EL (cell line): ENCODE data around the gene ADAMTS12.

Experiments used
- DNase-seq: peaks from one replicate; pipeline ENCODE4 v3.0.0-alpha.2; 2016

Gene ADAMTS12

GRCh38 chr5:33800241-33800950, 91.4 kb downstream of the ADAMTS12 start:
- no peak for DNase-seq

GRCh38 chr5:33795496-33795895, 96.3 kb downstream of the ADAMTS12 start:
- DNase-seq: peak; percentile 23

- DNase-seq: peak; percentile 68
Measured at GRCh38 chr5:33794550-33795181, 97.1 kb downstream of the ADAMTS12 start.

GRCh38 chr5:33793836-33794549, 97.8 kb downstream of the ADAMTS12 start:
- peak; percentile 58 for DNase-seq

- DNase-seq: no peak
Measured at GRCh38 chr5:33793276-33793675, 98.5 kb downstream of the ADAMTS12 start.

- no peak for DNase-seq
Measured at GRCh38 chr5:33792559-33792958, 99.2 kb downstream of the ADAMTS12 start.

GRCh38 chr5:33789567-33789957, 102.2 kb downstream of the ADAMTS12 start:
- no peak for DNase-seq

- DNase-seq: peak; percentile 99
Measured at GRCh38 chr5:33788922-33789566, 102.7 kb downstream of the ADAMTS12 start.

- DNase-seq: no peak
Measured at GRCh38 chr5:33785571-33785970, 106.2 kb downstream of the ADAMTS12 start.

- peak; percentile 77 for DNase-seq
Measured at GRCh38 chr5:33781286-33781685, 110.5 kb downstream of the ADAMTS12 start.

GRCh38 chr5:33776151-33776660, 115.6 kb downstream of the ADAMTS12 start:
- DNase-seq: no peak

GRCh38 chr5:33774341-33774740, 117.4 kb downstream of the ADAMTS12 start:
- no peak for DNase-seq

- DNase-seq: peak; percentile 74
Measured at GRCh38 chr5:33772380-33772897, 119.4 kb downstream of the ADAMTS12 start.

- DNase-seq: no peak
Measured at GRCh38 chr5:33769968-33770367, 121.8 kb downstream of the ADAMTS12 start.

- DNase-seq: no peak
Measured at GRCh38 chr5:33769196-33769595, 122.6 kb downstream of the ADAMTS12 start.

- no peak for DNase-seq
Measured at GRCh38 chr5:33766023-33766422, 125.8 kb downstream of the ADAMTS12 start.

GRCh38 chr5:33764786-33765185, 127.0 kb downstream of the ADAMTS12 start:
- no peak for DNase-seq

- DNase-seq: no peak
Measured at GRCh38 chr5:33763435-33763834, 128.4 kb downstream of the ADAMTS12 start.

GRCh38 chr5:33762859-33763258, 128.9 kb downstream of the ADAMTS12 start:
- no peak for DNase-seq

- peak; percentile 64 for DNase-seq
Measured at GRCh38 chr5:33761139-33761538, 130.7 kb downstream of the ADAMTS12 start.

- DNase-seq: no peak
Measured at GRCh38 chr5:33758737-33759136, 133.1 kb downstream of the ADAMTS12 start.

GRCh38 chr5:33756491-33756890, 135.3 kb downstream of the ADAMTS12 start:
- DNase-seq: no peak

GRCh38 chr5:33755231-33755630, 136.6 kb downstream of the ADAMTS12 start:
- peak; percentile 79 for DNase-seq
